Thyroid gland (tissue), 4 donors: Measurements from ENCODE around the gene CACNG7. TPM values are rescaled to one million over a fixed set of nuclear protein-coding genes. Genes with fewer than 3 reads are reported as not detected.

Source experiments
- DNase-seq, 2 donors: peaks; one replicate each; pipeline ENCODE4 v3.0.0-alpha.2; 2019
- H3K27ac ChIP-seq, 3 donors: fragments of 200-600 bp; sonication (generic); 1 replicate in 2 of 3; 2 replicates in 1 of 3; pipeline ENCODE4 v1.5.1; 2016 to 2019; ENCODE audit warnings: mild to moderate bottlenecking in 1 of 3, moderate library complexity in 1 of 3
- H3K27me3 ChIP-seq: fragments of 200-600 bp; sonication (generic); one replicate; pipeline ENCODE4 v1.5.1; 2019
- H3K36me3 ChIP-seq, 2 donors: fragments of 200-600 bp; sonication (generic); one replicate each; pipeline ENCODE4 v1.5.1; 2016 to 2019
- H3K4me1 ChIP-seq, 2 donors: fragments of 200-600 bp; sonication (generic); one replicate each; pipeline ENCODE4 v1.5.1; 2017 to 2019
- H3K4me3 ChIP-seq, 3 donors: fragments of 200-600 bp; sonication (generic); replicated peaks in 1 of 3; 1 replicate in 2 of 3; 2 replicates in 1 of 3; pipeline ENCODE4 v1.5.1; 2016; ENCODE audit warnings: mild to moderate bottlenecking in 1 of 3
- H3K9me3 ChIP-seq: fragments of 200-600 bp; sonication (generic); one replicate; pipeline ENCODE4 v1.5.1; 2017
- POLR2A ChIP-seq, 2 donors: fragments of 450-650 bp; IDR thresholded peaks; one replicate each; pipeline ENCODE4 v1.6.1; 2017; ENCODE audit warnings: antibody characterized with exemption in 2 of 2, mild to moderate bottlenecking in 2 of 2, moderate library complexity in 1 of 2
- WGBS, 2 donors: methylation state at CpG; one replicate each; pipeline ENCODE4 v1.1.5; 2017; 5-methylcytosine and 5-hydroxymethylcytosine counted together
- intact Hi-C: fragments of 100-400 bp; cut with DNase I; formaldehyde crosslinking; loops from one replicate; pipeline ENCODE4 v1.15.1; 2023
- total RNA-seq, 4 donors: library from RNA; depleted of rRNA; stranded (reverse); fragments of >200 nt; gene quantifications; one replicate each; pipeline ENCODE4 v1.2.3, GENCODE V29; 2016
- TF ChIP-seq, protein P1 (sequence below), 6 experiments: fragments of 200-600 bp in 3 of 6; fragments of 450-650 bp in 3 of 6; sonication (generic) in 3 of 6; IDR thresholded peaks; one replicate each; pipeline ENCODE4 v1.5.1; 2016 to 2019; ENCODE audit warnings: antibody characterized with exemption in 6 of 6, mild to moderate bottlenecking in 2 of 6, inconsistent platforms in 1 of 6, moderate library complexity in 1 of 6

CACNG7 gene
- total RNA-seq, 4 donors from 2014 or later: not detected

DNA sequence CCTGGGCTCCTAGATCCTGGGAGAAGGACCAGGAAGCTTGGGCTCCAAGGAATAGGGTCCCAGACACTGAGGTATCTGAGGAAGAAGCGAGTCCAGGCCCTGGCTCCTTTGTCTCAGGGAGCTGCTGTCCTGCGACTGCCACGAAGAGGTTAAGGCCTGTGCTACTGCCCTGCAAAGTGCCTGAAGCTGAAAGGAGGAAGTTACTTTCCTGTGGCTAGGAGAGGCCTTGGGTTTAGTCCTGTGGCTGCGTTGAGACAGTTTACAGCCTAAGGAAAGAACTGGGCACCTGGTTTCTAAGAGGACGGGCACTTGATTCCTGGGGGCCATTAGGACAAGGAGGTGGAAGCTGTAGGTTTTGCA is 38.6 kb upstream of the CACNG7 start:
- no peaks in the 10 kb centered on the region for H3K27me3 ChIP-seq
- 44 to 58% methylated on average over 5 of the region's 5 CpGs for WGBS, 2 donors
- H3K9me3 ChIP-seq: no peaks in the 10 kb centered on the region
- H3K4me3 ChIP-seq: peak overlapping the region in 1 of 3 donors; percentile 96
- peak overlapping the region; percentile 40 to 97 (median 78) for H3K27ac ChIP-seq
- DNase-seq: peak in 1 of 2 donors; percentile 19
- H3K36me3 ChIP-seq: peaks cover 14 to 15% of the 10 kb centered on the region in 2 donors
- intact Hi-C loops: no loop called here
- H3K4me1 ChIP-seq: peaks cover 11 to 26% of the 10 kb centered on the region in 2 donors
- TF ChIP-seq, protein P1, sequence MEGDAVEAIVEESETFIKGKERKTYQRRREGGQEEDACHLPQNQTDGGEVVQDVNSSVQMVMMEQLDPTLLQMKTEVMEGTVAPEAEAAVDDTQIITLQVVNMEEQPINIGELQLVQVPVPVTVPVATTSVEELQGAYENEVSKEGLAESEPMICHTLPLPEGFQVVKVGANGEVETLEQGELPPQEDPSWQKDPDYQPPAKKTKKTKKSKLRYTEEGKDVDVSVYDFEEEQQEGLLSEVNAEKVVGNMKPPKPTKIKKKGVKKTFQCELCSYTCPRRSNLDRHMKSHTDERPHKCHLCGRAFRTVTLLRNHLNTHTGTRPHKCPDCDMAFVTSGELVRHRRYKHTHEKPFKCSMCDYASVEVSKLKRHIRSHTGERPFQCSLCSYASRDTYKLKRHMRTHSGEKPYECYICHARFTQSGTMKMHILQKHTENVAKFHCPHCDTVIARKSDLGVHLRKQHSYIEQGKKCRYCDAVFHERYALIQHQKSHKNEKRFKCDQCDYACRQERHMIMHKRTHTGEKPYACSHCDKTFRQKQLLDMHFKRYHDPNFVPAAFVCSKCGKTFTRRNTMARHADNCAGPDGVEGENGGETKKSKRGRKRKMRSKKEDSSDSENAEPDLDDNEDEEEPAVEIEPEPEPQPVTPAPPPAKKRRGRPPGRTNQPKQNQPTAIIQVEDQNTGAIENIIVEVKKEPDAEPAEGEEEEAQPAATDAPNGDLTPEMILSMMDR (IDR thresholded peaks at IDR 0.05): no peak
- TF ChIP-seq POLR2A (IDR thresholded peaks at IDR 0.05): no peak

GRCh38 chr19:53871454-53871853 is 37.6 kb upstream of the CACNG7 start:
- no peaks in the 10 kb centered on the region for H3K27me3 ChIP-seq
- 70 to 74% methylated on average over 7 of the region's 7 CpGs for WGBS, 2 donors
- intact Hi-C loops: no loop called here
- H3K4me1 ChIP-seq: peaks cover 9 to 16% of the 10 kb centered on the region in 2 donors
- no peak overlapping the region for H3K27ac ChIP-seq
- no peak overlapping the region for H3K4me3 ChIP-seq
- H3K9me3 ChIP-seq: no peaks in the 10 kb centered on the region
- no peak for TF ChIP-seq POLR2A (IDR thresholded peaks at IDR 0.05)
- TF ChIP-seq, protein P1 (IDR thresholded peaks at IDR 0.05): no peak
- no peak for DNase-seq
- peaks cover 14 to 15% of the 10 kb centered on the region in 2 donors for H3K36me3 ChIP-seq

DNA sequence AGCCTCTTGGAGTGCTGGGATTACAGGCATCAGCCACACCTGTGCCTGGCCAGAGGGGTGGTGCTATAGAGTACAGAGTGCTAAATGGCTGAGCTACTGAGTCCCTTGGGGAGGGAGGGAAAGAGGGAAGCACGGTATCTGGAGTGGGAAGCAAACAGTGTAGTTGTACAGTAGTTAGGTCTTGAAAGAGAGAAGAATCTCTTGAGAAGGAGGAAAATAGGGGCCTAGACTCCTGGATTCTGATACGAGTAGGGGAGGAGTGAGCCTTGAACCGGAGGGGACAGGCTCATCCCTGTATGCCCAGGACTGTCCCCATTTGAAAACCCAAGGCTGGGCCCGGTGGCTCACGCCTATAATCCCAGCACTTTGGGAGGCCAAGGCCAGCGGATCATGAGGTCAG is 36.3 kb upstream of the CACNG7 start:
- WGBS, 2 donors: 78 to 83% methylated on average over 6 of the region's 6 CpGs
- intact Hi-C loops: no loop called here
- H3K4me3 ChIP-seq: no peak overlapping the region
- H3K36me3 ChIP-seq: peaks cover 14 to 15% of the 10 kb centered on the region in 2 donors
- H3K4me1 ChIP-seq: peaks cover 3 to 7% of the 10 kb centered on the region in 2 donors
- TF ChIP-seq POLR2A (IDR thresholded peaks at IDR 0.05): no peak
- TF ChIP-seq, protein P1 (IDR thresholded peaks at IDR 0.05): no peak
- H3K27me3 ChIP-seq: no peaks in the 10 kb centered on the region
- no peak overlapping the region for H3K27ac ChIP-seq
- H3K9me3 ChIP-seq: no peaks in the 10 kb centered on the region
- no peak for DNase-seq

DNA sequence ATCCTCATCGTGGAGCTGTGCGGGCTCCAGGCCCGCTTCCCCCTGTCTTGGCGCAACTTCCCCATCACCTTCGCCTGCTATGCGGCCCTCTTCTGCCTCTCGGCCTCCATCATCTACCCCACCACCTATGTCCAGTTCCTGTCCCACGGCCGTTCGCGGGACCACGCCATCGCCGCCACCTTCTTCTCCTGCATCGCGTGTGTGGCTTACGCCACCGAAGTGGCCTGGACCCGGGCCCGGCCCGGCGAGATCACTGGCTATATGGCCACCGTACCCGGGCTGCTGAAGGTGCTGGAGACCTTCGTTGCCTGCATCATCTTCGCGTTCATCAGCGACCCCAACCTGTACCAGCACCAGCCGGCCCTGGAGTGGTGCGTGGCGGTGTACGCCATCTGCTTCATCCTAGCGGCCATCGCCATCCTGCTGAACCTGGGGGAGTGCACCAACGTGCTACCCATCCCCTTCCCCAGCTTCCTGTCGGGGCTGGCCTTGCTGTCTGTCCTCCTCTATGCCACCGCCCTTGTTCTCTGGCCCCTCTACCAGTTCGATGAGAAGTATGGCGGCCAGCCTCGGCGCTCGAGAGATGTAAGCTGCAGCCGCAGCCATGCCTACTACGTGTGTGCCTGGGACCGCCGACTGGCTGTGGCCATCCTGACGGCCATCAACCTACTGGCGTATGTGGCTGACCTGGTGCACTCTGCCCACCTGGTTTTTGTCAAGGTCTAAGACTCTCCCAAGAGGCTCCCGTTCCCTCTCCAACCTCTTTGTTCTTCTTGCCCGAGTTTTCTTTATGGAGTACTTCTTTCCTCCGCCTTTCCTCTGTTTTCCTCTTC is 35.1 kb upstream of the CACNG7 start:
- Histone ChIP-seq H3K27me3 (no peaks in the 10 kb centered on the region), H3K27ac (no peak overlapping the region), H3K4me1 (peaks cover 6 to 11% of the 10 kb centered on the region in 2 donors), H3K9me3 (no peaks in the 10 kb centered on the region), H3K4me3 (no peak overlapping the region), H3K36me3 (peaks cover 14 to 15% of the 10 kb centered on the region in 2 donors)
- 93 to 94% methylated on average over 46 to 51 of the region's 51 CpGs for WGBS, 2 donors
- TF ChIP-seq, protein P1 (IDR thresholded peaks at IDR 0.05): no peak
- no peak for TF ChIP-seq POLR2A (IDR thresholded peaks at IDR 0.05)
- intact Hi-C loops: no loop called here
- no peak for DNase-seq

DNA sequence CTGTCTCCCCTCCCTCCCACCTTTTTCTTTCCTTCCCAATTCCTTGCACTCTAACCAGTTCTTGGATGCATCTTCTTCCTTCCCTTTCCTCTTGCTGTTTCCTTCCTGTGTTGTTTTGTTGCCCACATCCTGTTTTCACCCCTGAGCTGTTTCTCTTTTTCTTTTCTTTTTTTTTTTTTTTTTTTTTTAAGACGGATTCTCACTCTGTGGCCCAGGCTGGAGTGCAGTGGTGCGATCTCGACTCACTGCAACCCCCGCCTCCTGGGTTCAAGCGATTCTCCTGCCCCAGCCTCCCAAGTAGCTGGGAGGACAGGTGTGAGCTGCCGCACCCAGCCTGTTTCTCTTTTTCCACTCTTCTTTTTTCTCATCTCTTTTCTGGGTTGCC is 34.5 kb upstream of the CACNG7 start:
- Histone ChIP-seq H3K4me3 (no peak overlapping the region), H3K4me1 (peaks cover 6 to 11% of the 10 kb centered on the region in 2 donors), H3K27me3 (no peaks in the 10 kb centered on the region), H3K9me3 (no peaks in the 10 kb centered on the region), H3K27ac (no peak overlapping the region), H3K36me3 (peaks cover 14 to 15% of the 10 kb centered on the region in 2 donors)
- no peak for TF ChIP-seq POLR2A (IDR thresholded peaks at IDR 0.05)
- TF ChIP-seq, protein P1 (IDR thresholded peaks at IDR 0.05): no peak
- no peak for DNase-seq
- intact Hi-C loops: no loop called here
- WGBS, 2 donors: 65 to 76% methylated on average over 6 of the region's 6 CpGs
